Lower lobe of right lung (tissue), 2 donors: ENCODE results near the gene LRRFIP1. TPM values are rescaled to one million over a fixed set of nuclear protein-coding genes. Genes with fewer than 3 reads are reported as not detected.
"Not testable (repeated sequence)": the region's sequence is repeated elsewhere in the genome, so short reads cannot be mapped to it uniquely, and the experiment has no call there.

Experiments
- ATAC-seq, 2 donors: fragments of 200-7000 bp; cut with Tn5 transposase; one replicate each; pipeline ENCODE4 v1.9.1; 2020 to 2022; ENCODE audit warnings: mild to moderate bottlenecking in 2 of 2, moderate library complexity in 2 of 2
- DNase-seq: peaks from one replicate; pipeline ENCODE4 v3.0.0-alpha.2; 2020
- H3K27ac ChIP-seq: fragments of 200-600 bp; one replicate; pipeline ENCODE4 v1.8.0; 2022
- H3K27me3 ChIP-seq: fragments of 200-600 bp; one replicate; pipeline ENCODE4 v1.8.0; 2022; ENCODE audit warnings: low read depth
- H3K36me3 ChIP-seq: fragments of 200-600 bp; one replicate; pipeline ENCODE4 v1.8.0; 2022; ENCODE audit warnings: mild to moderate bottlenecking
- H3K4me1 ChIP-seq: fragments of 200-600 bp; one replicate; pipeline ENCODE4 v1.8.0; 2022
- H3K4me3 ChIP-seq: fragments of 200-600 bp; one replicate; pipeline ENCODE4 v1.8.0; 2022; ENCODE audit warnings: mild to moderate bottlenecking
- H3K9me3 ChIP-seq: fragments of 200-600 bp; one replicate; pipeline ENCODE4 v1.8.0; 2022
- intact Hi-C: fragments of 100-400 bp; cut with DNase I; formaldehyde crosslinking; loops from one replicate; pipeline ENCODE4 v1.11.0; 2022
- total RNA-seq: library from RNA; stranded (reverse); fragmentation: NEBNext Ultra II Directional; extraction: Animal tissue kit (Norgen Biotek cat#: 25700); gene quantifications from one replicate; pipeline ENCODE4 v1.2.1, GENCODE V29; 2021
- TF ChIP-seq, protein P1 (sequence below): fragments of 200-600 bp; IDR thresholded peaks from one replicate; pipeline ENCODE4 v1.8.0; 2022; ENCODE audit warnings: antibody characterized with exemption, mild to moderate bottlenecking
- donor health status: DM: no; HTN: yes; CAD: no; lungs with severe emphysema.

The LRRFIP1 gene
- total RNA-seq, 1 donor from 2014 or later: 180 TPM

DNA sequence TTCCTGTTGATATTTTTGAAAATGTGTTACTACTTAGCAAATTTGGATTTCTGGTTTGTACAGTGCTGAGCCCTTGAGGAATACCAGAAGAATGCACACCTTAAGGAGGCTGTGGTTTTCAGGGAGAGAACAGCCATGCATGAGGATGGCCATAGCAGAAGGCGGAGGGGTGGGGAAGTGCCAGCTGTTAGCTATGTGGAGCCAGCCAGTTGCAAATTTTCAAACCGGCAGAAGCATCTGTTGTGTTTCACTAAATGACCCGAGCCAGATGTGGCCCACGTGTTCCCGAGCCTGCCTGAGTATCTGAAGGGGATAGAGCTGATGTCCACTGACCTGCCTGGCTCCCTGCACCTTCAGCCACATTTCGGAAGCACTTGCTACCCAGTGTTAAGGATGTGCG, 154.8 kb downstream of the LRRFIP1 start:
- ATAC-seq (peak in 1 of 2 donors; percentile 40), DNase-seq (no peak)
- no peaks in the 10 kb centered on the region for H3K27me3 ChIP-seq
- H3K4me1 ChIP-seq: no peaks in the 10 kb centered on the region
- intact Hi-C loops: no loop called here
- H3K36me3 ChIP-seq: peaks cover 54% of the 10 kb centered on the region
- H3K9me3 ChIP-seq: peaks cover 8% of the 10 kb centered on the region
- H3K27ac ChIP-seq: no peak overlapping the region
- TF ChIP-seq, protein P1, sequence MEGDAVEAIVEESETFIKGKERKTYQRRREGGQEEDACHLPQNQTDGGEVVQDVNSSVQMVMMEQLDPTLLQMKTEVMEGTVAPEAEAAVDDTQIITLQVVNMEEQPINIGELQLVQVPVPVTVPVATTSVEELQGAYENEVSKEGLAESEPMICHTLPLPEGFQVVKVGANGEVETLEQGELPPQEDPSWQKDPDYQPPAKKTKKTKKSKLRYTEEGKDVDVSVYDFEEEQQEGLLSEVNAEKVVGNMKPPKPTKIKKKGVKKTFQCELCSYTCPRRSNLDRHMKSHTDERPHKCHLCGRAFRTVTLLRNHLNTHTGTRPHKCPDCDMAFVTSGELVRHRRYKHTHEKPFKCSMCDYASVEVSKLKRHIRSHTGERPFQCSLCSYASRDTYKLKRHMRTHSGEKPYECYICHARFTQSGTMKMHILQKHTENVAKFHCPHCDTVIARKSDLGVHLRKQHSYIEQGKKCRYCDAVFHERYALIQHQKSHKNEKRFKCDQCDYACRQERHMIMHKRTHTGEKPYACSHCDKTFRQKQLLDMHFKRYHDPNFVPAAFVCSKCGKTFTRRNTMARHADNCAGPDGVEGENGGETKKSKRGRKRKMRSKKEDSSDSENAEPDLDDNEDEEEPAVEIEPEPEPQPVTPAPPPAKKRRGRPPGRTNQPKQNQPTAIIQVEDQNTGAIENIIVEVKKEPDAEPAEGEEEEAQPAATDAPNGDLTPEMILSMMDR: no peak
- H3K4me3 ChIP-seq: no peak overlapping the region

DNA sequence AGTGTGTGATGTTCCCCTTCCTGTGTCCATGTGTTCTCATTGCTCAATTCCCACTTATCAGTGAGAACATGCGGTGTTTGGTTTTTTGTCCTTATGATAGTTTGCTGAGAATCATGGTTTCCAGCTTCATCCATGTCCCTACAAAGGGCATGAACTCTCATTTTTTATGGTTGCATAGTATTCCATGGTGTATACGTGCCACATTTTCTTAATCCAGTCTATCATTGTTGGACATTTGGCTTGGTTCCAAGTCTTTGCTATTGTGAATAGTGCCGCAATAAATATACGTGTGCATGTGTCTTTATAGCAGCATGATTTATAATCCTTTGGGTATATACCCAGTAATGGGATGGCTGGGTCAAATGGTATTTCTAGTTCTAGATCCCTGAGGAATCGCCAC, 156.3 kb downstream of the LRRFIP1 start:
- H3K4me3 ChIP-seq, H3K9me3 ChIP-seq, H3K27me3 ChIP-seq, intact Hi-C loops, DNase-seq, H3K4me1 ChIP-seq, H3K27ac ChIP-seq, ATAC-seq: not testable (repeated sequence)
- peaks cover 40% of the 10 kb centered on the region for H3K36me3 ChIP-seq

DNA sequence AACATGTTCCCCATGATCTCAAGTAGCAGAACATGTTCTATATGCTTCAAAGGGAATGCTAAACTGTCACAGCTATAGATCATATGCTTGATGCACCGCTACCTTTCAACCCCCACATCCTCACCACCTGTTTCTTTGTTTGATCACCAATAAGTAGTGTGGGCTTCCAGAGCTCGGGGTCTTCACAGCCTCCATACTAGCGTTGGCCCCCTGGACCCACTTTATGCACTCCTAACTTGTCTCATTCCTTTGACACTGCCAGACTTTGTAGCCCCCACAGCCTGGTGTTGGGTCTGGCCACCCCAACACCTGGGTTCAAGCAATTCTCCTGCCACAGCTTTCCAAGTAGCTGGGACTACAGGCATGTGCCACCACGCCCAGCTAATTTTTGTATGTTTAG, 159.5 kb downstream of the LRRFIP1 start:
- TF ChIP-seq, protein P1: no peak
- H3K4me3 ChIP-seq: no peak overlapping the region
- no peaks in the 10 kb centered on the region for H3K27me3 ChIP-seq
- H3K27ac ChIP-seq: no peak overlapping the region
- intact Hi-C loops: no loop called here
- peaks cover 10% of the 10 kb centered on the region for H3K9me3 ChIP-seq
- H3K4me1 ChIP-seq: no peaks in the 10 kb centered on the region
- peaks cover 7% of the 10 kb centered on the region for H3K36me3 ChIP-seq
- DNase-seq: no peak
- ATAC-seq: no peak

DNA sequence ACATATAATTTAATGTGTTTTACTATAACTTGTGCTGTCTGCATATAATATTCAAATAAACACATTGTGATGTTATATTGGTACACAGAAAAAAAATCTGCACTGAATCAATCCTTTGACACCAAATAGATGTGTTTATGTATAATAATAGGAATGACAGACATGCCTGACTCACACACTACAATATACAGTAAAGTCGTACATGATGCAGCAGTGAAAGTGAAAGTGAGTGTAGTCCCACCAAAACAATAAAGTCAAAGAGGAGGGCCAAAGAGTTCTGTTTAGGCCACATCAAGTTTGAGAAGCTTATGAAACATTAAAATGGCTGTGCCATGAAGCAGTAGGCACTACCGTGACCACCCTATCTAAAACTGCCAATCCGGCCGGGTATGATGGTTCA, 163.0 kb downstream of the LRRFIP1 start:
- Histone ChIP-seq H3K9me3 (peaks cover 10% of the 10 kb centered on the region), H3K36me3 (no peaks in the 10 kb centered on the region), H3K4me1 (no peaks in the 10 kb centered on the region), H3K27me3 (no peaks in the 10 kb centered on the region), H3K27ac (no peak overlapping the region), H3K4me3 (no peak overlapping the region)
- intact Hi-C loops: no loop called here
- TF ChIP-seq, protein P1: no peak
- ATAC-seq (no peak), DNase-seq (no peak)

DNA sequence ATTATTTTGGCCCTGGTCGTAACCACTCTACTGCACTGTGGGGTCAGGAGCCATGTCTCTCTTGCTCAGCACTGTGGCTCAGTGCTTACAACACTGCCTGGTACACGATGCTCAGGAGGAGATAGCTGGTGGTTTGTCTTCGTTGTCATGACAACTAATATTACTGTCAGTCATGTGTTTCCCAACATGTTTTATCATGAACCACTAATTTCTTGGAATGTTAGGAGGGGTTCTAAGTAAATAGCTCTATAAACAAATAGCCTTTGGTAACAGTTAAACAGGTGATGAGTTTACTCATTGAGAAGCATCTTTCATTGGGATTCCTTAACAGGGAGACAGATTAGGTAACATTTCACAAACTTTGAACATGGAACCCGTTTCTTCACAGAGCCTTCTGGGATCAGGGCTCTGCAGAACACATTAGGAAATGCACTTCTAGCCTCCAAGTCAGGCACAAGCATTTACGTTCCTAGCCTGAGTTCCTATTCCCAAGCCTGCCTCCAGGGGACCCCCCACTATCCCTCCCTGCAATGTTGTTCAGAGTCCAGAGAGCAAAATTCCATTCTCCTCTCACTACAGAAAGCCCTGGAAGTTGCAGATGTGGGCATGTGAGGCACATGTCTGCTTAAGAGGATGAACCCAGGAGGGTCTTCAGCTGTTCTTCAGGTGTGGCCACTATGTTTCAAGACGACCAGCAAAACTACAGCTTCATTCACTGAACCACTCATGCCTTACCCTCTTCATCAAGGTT, 164.8 kb downstream of the LRRFIP1 start:
- TF ChIP-seq, protein P1: no peak
- no peak overlapping the region for H3K4me3 ChIP-seq
- no peaks in the 10 kb centered on the region for H3K27me3 ChIP-seq
- H3K36me3 ChIP-seq: no peaks in the 10 kb centered on the region
- no peaks in the 10 kb centered on the region for H3K4me1 ChIP-seq
- no peak overlapping the region for H3K27ac ChIP-seq
- ATAC-seq (peak in 1 of 2 donors; percentile 39), DNase-seq (no peak)
- intact Hi-C loops: no loop called here
- peaks cover 3% of the 10 kb centered on the region for H3K9me3 ChIP-seq

DNA sequence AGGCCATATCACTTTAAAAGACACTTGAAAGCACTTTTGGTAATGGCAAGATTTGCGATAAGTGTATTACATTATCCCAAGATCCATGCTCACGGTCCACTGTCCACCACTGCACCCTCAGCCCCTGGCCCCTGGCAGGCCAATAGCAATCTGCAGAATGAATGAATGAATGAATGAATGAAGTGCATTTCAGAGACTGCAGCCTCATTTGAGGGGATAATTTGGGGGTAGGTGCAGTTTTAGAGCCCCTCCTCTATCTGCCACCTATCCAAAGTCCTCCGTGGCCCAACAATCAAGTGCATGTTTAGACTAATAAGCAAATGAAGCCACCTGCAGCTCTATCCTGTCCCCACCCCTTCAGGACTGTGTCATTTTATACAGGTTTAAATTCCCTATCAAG, 169.9 kb downstream of the LRRFIP1 start:
- no peak overlapping the region for H3K4me3 ChIP-seq
- TF ChIP-seq, protein P1: no peak
- no peaks in the 10 kb centered on the region for H3K4me1 ChIP-seq
- no peaks in the 10 kb centered on the region for H3K36me3 ChIP-seq
- intact Hi-C loops: no loop called here
- no peak for DNase-seq
- no peaks in the 10 kb centered on the region for H3K27me3 ChIP-seq
- no peak for ATAC-seq
- H3K27ac ChIP-seq: no peak overlapping the region
- H3K9me3 ChIP-seq: no peaks in the 10 kb centered on the region
